ENCODE data around the gene NPC2. TPM values are rescaled to one million over a fixed set of nuclear protein-coding genes. Genes with fewer than 3 reads are reported as not detected.

NPC2 gene
- total RNA-seq, 4 donors from 2014 or later: 271 to 717 (median 546) TPM

DNA sequence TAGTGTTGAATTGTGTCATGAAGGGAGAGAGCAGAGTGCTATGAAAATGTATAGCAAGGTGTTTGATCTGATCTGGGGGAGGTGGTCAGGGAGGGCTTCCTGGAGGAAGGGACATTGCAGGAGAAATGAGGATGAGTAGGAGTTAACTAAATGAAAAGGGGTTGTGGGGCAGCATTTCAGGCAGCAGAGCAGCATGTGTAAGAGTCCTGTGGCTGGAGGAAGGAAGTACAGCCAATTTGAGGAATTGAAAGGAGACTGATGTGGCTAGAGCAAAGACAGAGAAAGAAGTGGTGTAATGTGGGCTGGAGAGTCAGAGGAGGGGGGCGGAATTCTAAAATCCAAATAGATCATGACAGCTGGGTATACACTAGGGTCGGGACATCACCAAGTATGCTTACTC lies 20.5 kb downstream of the NPC2 start:
- no peak for ATAC-seq (ENCODE audit: low FRiP score)
- TF ChIP-seq, protein P1, sequence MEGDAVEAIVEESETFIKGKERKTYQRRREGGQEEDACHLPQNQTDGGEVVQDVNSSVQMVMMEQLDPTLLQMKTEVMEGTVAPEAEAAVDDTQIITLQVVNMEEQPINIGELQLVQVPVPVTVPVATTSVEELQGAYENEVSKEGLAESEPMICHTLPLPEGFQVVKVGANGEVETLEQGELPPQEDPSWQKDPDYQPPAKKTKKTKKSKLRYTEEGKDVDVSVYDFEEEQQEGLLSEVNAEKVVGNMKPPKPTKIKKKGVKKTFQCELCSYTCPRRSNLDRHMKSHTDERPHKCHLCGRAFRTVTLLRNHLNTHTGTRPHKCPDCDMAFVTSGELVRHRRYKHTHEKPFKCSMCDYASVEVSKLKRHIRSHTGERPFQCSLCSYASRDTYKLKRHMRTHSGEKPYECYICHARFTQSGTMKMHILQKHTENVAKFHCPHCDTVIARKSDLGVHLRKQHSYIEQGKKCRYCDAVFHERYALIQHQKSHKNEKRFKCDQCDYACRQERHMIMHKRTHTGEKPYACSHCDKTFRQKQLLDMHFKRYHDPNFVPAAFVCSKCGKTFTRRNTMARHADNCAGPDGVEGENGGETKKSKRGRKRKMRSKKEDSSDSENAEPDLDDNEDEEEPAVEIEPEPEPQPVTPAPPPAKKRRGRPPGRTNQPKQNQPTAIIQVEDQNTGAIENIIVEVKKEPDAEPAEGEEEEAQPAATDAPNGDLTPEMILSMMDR (IDR thresholded peaks at IDR 0.05): no peak
- no peak for DNase-seq (ENCODE audit: low spot score)

- TF ChIP-seq, protein P1 (IDR thresholded peaks at IDR 0.05): no peak
- DNase-seq (ENCODE audit: low spot score) (no peak), ATAC-seq (ENCODE audit: low FRiP score) (no peak)
Measured at GRCh38 chr14:74469548-74470518, 23.3 kb downstream of the NPC2 start.

DNA sequence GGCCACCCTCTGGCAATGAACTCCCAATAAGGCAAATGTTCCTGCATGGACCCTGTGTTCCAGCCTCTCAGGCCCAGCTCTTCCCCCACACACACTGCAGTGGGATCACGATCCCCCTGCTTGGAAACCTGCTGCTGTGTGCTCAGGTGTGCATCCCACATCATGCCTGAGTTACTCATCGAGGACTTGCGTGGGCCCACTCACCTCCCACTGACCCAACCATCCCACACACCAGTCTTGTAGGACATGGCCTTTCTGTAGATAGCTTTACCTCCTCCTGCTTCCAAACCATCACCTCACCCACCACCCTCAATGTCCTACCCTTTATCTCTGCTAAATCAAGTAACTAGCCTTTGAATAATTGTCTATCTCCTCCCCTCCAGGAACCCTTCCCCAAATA lies 24.6 kb downstream of the NPC2 start:
- TF ChIP-seq, protein P1 (IDR thresholded peaks at IDR 0.05): no peak
- DNase-seq (ENCODE audit: low spot score) (no peak), ATAC-seq (ENCODE audit: low FRiP score) (no peak)

DNA sequence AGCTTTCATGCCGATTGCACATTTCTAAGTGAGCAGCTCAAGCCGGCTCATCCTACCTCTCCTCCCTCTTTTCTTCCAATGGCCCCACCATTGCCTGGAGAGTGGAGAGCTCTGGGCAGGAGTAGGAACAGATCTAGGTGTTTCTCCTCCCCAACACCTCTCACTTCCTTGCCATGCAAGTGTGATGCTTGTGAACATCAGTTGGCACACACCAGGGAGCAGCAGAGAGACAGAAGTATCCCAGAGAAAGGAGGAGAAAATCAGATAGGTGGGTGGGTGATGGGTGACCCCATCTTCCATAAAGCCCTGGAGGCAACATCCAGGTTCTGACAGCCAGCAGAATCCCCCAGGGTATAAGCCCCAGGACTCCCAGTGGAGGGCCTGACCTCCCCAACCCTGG lies 27.8 kb downstream of the NPC2 start:
- ATAC-seq (ENCODE audit: low FRiP score) (no peak), DNase-seq (ENCODE audit: low spot score) (no peak)
- TF ChIP-seq, protein P1 (IDR thresholded peaks at IDR 0.05): no peak

GRCh38 chr14:74464785-74465184 lies 28.3 kb downstream of the NPC2 start:
- TF ChIP-seq, protein P1 (IDR thresholded peaks at IDR 0.05): no peak
- DNase-seq (ENCODE audit: low spot score) (no peak), ATAC-seq (ENCODE audit: low FRiP score) (no peak)

DNA sequence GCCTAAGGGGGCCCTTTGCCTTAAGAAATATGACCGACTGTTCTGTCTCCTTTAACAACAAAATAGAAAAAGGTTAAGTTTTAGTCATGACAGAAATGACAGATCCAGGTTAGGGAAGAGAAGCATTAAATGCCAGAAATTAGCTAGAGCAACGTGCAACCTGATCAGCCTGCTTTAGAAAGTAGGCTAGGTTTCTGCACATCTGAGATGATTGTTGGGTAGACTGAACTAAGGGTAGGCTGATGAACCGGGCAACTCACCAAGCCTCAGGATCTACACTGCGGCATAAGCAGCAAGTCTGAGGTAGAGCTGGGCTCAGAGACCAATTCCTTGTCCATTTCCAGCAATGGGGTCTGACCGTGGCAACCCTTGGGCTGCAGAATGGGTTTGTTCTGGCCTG lies 29.4 kb downstream of the NPC2 start:
- TF ChIP-seq, protein P1 (IDR thresholded peaks at IDR 0.05): no peak
- DNase-seq (ENCODE audit: low spot score): no peak
- ATAC-seq (ENCODE audit: low FRiP score): no peak

- no peak for DNase-seq (ENCODE audit: low spot score)
Measured at GRCh38 chr14:74462993-74463392, 30.1 kb downstream of the NPC2 start.

More at GRCh38 chr14:74462993-74463392, 30.1 kb downstream of the NPC2 start:
- ATAC-seq (ENCODE audit: low FRiP score): no peak
- TF ChIP-seq, protein P1 (IDR thresholded peaks at IDR 0.05): no peak
